RWPE2 (cell line): ENCODE results near the gene DGLUCY.
"Not testable (repeated sequence)": the region's sequence is repeated elsewhere in the genome, so short reads cannot be mapped to it uniquely, and the experiment has no call there.

ENCODE experiments used
- ATAC-seq: fragments of 200-7000 bp; cut with Tn5 transposase; 3 replicates; pipeline ENCODE4 v1.9.1; 2021; ENCODE audit warnings: low read depth
- DNase-seq: peaks from one replicate; pipeline ENCODE4 v3.0.0-alpha.2; 2020; ENCODE audit warnings: low spot score
- H3K27ac ChIP-seq: fragments of 450-650 bp; 2 replicates; pipeline ENCODE4 v1.5.1; 2017; ENCODE audit warnings: mild to moderate bottlenecking; ENCODE audit not compliant: poor library complexity, severe bottlenecking
- H3K27me3 ChIP-seq: fragments of 250-450 bp; sonication (Bioruptor Pico); 2 replicates; pipeline ENCODE4 v1.5.1; 2021; ENCODE audit warnings: mild to moderate bottlenecking, moderate library complexity; ENCODE audit not compliant: insufficient read depth, poor library complexity, severe bottlenecking
- H3K36me3 ChIP-seq: fragments of 250-450 bp; sonication (Bioruptor Pico); 2 replicates; pipeline ENCODE4 v1.5.1; 2020; ENCODE audit warnings: low read depth, mild to moderate bottlenecking, moderate library complexity
- H3K4me1 ChIP-seq: fragments of 250-450 bp; sonication (Bioruptor Pico); 2 replicates; pipeline ENCODE4 v1.5.1; 2021; ENCODE audit warnings: mild to moderate bottlenecking, moderate library complexity; ENCODE audit not compliant: insufficient read depth, poor library complexity, severe bottlenecking
- H3K4me3 ChIP-seq: fragments of 250-450 bp; sonication (Bioruptor Pico); 2 replicates; pipeline ENCODE4 v1.5.1; 2021; ENCODE audit warnings: mild to moderate bottlenecking, moderate library complexity; ENCODE audit not compliant: severe bottlenecking
- H3K9me3 ChIP-seq: fragments of 250-450 bp; sonication (Bioruptor Pico); 2 replicates; pipeline ENCODE4 v1.5.1; 2021; ENCODE audit warnings: mild to moderate bottlenecking, moderate library complexity; ENCODE audit not compliant: severe bottlenecking
- TF ChIP-seq, protein P1 (sequence below): fragments of 450-650 bp; IDR thresholded peaks from one replicate; pipeline ENCODE4 v1.5.1; 2017; ENCODE audit warnings: mild to moderate bottlenecking, moderate library complexity; ENCODE audit not compliant: poor library complexity, severe bottlenecking

Gene DGLUCY

DNA sequence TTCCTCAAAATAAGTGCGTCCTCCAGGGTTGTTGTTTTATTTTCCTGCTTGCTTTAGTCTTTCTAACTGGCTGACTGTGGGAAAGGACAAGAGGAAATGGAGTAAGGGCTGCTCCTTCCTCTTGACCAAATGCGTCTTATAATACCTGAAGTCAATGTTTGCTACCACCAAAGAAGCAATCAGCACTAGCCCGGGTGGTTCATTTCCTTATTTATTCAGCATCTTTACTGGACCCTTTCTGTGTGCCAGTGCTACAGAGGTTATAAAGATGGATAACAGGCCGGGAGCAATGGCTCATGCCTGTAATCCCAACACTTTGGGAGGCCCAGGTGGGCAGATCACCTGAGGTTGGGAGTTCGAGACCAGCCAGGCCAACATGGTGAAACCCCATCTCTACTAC lies 38.3 kb upstream of the DGLUCY start:
- no peak overlapping the region for H3K27ac ChIP-seq
- DNase-seq, result no peak
- TF ChIP-seq, protein P1, sequence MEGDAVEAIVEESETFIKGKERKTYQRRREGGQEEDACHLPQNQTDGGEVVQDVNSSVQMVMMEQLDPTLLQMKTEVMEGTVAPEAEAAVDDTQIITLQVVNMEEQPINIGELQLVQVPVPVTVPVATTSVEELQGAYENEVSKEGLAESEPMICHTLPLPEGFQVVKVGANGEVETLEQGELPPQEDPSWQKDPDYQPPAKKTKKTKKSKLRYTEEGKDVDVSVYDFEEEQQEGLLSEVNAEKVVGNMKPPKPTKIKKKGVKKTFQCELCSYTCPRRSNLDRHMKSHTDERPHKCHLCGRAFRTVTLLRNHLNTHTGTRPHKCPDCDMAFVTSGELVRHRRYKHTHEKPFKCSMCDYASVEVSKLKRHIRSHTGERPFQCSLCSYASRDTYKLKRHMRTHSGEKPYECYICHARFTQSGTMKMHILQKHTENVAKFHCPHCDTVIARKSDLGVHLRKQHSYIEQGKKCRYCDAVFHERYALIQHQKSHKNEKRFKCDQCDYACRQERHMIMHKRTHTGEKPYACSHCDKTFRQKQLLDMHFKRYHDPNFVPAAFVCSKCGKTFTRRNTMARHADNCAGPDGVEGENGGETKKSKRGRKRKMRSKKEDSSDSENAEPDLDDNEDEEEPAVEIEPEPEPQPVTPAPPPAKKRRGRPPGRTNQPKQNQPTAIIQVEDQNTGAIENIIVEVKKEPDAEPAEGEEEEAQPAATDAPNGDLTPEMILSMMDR, result no peak

DNA sequence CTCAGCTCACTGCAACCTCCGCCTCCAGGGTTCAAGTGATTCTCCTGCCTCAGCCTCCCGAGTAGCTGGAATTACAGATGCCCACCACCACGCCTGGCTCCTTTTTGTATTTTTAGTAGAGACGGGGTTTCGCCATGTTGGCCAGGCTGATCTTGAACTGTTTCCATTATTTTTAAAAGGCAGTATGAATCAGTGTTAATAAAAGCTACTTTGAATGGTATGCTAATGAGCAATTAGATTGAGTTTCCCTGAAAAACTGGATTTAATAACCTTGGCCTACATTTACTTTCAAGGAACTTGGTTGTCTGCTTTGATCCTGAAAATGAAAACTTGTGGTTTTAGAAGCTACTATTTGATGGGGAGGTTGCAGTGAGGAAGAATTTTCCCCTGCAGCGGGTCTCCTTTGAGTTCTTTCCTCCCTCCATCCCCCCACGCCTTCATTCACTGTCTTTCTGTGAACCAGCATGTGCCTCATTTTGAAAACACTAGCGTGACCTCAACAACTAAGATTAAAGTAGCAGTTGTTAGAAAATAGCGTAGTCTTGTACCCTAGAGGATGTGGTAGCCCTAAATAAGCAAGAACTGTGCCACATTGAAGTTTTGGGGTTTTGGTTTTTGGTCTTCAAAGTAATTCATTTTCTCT lies 35.7 kb upstream of the DGLUCY start:
- Histone ChIP-seq H3K9me3 (no peaks in the 10 kb centered on the region), H3K4me1 (no peaks in the 10 kb centered on the region), H3K36me3 (no peaks in the 10 kb centered on the region), H3K27me3 (no peaks in the 10 kb centered on the region), H3K27ac (no peak overlapping the region), H3K4me3 (no peak overlapping the region)
- no peak for ATAC-seq
- DNase-seq, result no peak
- TF ChIP-seq, protein P1, result no peak

More for the DNA sequence above, 38.3 kb upstream of the DGLUCY start:
- ATAC-seq, result no peak
- Histone ChIP-seq H3K27me3 (no peaks in the 10 kb centered on the region), H3K36me3 (no peaks in the 10 kb centered on the region), H3K4me1 (no peaks in the 10 kb centered on the region), H3K4me3 (no peak overlapping the region), H3K9me3 (no peaks in the 10 kb centered on the region)

DNA sequence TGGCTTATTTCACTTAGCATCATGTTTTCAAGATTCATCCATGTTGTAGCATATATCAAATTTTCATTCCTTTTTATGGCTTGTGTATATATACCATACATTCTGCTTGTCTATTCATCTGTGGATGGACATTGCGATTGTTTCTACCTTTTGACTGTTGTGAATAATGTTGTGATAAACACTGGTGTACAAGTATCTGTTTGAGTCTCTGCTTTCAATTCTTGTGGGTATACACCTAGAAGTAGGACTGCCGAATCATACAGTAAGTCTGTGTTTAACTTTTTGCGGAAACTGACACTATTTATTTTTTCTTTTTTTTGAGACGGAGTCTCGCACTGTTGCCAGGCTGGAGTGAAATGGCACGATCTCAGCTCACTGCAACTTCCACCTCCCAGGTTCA lies 33.8 kb upstream of the DGLUCY start:
- ATAC-seq, result no peak
- Histone ChIP-seq H3K27ac (no peak overlapping the region), H3K4me3 (no peak overlapping the region), H3K9me3 (no peaks in the 10 kb centered on the region), H3K4me1 (no peaks in the 10 kb centered on the region), H3K27me3 (no peaks in the 10 kb centered on the region), H3K36me3 (no peaks in the 10 kb centered on the region)
- TF ChIP-seq, protein P1, result no peak
- DNase-seq, result no peak

DNA sequence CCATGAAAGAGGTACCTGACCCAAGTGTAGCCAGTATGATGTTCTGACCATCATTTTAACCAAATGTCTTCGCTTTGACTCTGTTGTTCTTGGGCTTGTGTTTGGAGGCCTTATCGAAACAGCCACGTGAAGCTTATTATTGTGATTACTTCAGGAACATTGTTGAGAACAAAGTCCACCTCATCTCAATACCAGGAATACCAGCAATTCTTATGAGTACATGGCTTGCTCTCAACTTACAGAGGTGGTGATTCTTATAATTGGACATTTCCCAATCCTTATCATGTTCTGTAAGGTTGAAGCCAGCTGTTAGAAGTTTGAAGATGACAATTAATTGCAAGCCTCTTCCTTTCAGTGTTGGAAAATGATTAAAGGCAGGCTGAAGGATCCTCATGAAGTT lies 31.6 kb upstream of the DGLUCY start:
- ATAC-seq (no peak), DNase-seq (no peak)
- H3K27me3 ChIP-seq, result no peaks in the 10 kb centered on the region
- TF ChIP-seq, protein P1, result no peak
- no peak overlapping the region for H3K27ac ChIP-seq
- no peaks in the 10 kb centered on the region for H3K9me3 ChIP-seq
- H3K4me3 ChIP-seq, result no peak overlapping the region
- H3K36me3 ChIP-seq, result no peaks in the 10 kb centered on the region
- H3K4me1 ChIP-seq, result peaks cover 7% of the 10 kb centered on the region

DNA sequence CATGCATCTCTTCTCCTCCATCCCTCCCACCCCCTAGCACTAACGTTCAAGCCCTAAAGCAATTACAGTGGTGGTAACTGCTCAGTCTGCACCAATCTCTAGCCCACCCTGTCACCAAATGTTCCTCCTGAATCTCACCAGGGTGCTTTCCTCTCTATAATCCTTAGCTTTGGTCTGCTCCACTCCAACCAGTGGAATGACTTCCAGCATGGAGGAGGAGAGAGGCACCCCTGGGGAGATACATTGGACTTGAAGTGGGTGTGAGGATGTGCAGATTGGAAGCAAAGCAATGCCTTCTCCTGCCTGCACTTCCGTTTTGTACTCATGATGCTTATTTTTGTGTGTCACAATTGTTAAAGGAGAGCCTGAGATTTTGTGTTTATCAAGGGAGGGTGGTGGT lies 29.4 kb upstream of the DGLUCY start:
- no peaks in the 10 kb centered on the region for H3K27me3 ChIP-seq
- H3K4me1 ChIP-seq, result peaks cover 13% of the 10 kb centered on the region
- DNase-seq, result no peak
- H3K9me3 ChIP-seq, result no peaks in the 10 kb centered on the region
- TF ChIP-seq, protein P1, result no peak
- no peaks in the 10 kb centered on the region for H3K36me3 ChIP-seq
- H3K4me3 ChIP-seq, result no peak overlapping the region
- ATAC-seq, result no peak
- H3K27ac ChIP-seq, result no peak overlapping the region

DNA sequence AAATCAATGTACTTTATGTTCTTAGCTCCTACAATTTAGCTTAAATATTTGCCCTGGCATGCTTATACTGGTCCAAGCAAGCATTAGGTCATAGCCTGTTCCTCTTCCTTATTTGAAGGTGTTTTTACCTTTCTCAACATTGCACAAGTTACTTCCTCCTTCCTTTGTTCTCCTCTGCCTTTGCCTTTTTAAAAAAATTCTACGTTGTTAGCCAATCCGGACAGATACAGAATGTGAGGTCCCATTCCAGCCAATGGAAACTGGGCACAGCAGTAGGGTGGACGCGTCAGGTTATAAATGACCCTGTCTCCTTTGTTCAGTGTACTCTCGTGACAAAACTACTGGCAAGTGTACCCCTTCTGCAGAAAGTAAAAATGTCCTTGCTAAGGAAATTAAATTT lies 26.4 kb upstream of the DGLUCY start:
- not testable (repeated sequence) for H3K4me3 ChIP-seq, H3K9me3 ChIP-seq, DNase-seq, H3K27me3 ChIP-seq, H3K36me3 ChIP-seq
- ATAC-seq, result peak; percentile 32; the same call in 2 of the 3 replicates
- peaks cover 13% of the 10 kb centered on the region for H3K4me1 ChIP-seq
- peak overlapping the region; percentile 63 for H3K27ac ChIP-seq
